GM18505 (cell line): ENCODE measurements around the gene LYPD3.

Source experiments
- ATAC-seq: cut with Tn5 transposase; IDR thresholded peaks from one replicate; pipeline ENCODE4 v1.9.1; 2021; ENCODE audit not compliant: unreplicated experiment
- POLR2A ChIP-seq: IDR thresholded peaks from 4 replicates; pipeline ENCODE4 v1.6.1; 2011; ENCODE audit warnings: borderline replicate concordance; ENCODE audit not compliant: insufficient read depth, insufficient read length; ENCODE audit errors: extremely low read depth

Gene LYPD3

DNA sequence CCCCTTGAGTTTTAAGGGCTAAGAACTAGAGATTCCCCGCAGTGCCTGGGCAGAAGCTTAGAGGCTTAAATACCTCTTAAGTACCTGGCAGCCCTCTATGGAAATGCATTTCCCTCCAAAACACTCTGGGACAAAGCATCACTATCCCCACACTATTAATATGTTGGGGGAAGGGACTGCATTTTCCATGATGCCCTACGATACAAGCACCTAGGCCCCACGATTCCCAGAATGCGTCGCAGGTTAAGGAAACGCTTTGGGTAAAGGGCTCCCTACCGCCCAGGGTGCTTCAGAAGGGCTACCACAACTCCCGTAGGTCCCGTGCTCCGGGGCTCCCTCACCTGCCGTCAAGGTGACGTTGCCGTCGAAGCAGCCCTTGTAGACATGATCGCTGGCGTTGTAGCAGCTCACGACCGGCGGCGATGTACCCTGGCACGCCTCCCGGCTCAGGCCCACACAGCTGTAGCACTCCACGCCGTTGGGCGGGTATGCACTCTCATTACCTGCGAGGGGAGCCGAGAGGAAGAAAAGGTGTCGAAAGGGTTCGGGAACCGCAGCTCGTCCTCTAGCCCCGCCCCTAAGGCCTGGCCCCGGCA is 2.5 kb downstream of the LYPD3 start:
- no peak for TF ChIP-seq POLR2A
- ATAC-seq, result no peak

GRCh38 chr19:43462383-43462782 is 3.0 kb downstream of the LYPD3 start:
- no peak for TF ChIP-seq POLR2A
- ATAC-seq, result no peak

DNA sequence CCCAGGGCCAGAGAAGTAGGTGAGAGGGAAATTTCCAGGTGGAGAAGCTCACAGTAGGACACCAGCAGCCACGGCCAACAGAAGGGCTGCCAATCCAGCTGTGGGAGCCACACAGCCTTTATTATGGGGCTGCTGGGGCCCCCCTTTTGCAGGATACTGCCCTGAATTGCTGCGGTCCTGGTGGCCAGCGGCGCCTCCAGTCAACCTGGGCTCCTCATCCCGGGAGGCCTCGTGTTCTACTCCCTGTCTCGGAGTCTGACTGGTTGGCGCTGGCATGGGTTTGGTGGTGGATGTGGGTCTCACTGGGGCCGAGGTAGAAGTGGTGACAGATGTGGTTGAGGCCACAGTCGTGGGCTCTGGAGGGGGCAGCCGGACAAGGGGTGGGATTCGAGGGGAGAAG is 4.1 kb downstream of the LYPD3 start:
- no peak for ATAC-seq
- no peak for TF ChIP-seq POLR2A

GRCh38 chr19:43460362-43461016 is 4.9 kb downstream of the LYPD3 start:
- ATAC-seq, result no peak
- TF ChIP-seq POLR2A, result no peak

DNA sequence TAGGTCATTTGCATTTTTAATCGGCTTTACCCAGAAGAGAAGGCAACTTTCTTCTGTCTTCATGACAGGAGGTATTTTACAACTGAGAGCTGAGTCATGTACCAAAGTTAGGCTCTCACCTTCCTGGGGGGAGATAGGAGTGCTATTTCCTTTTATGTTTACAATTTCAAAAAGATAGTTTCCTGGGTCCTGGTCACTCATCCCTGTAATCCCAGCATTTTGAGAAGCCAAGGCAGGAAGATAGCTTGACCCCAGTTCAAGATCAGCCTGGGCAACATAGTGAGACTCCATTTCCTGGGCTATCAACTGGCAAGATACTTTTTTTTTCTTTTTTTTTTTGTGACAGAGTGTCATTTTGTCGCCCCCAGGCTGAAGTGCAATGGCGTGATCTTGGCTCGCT is 7.6 kb downstream of the LYPD3 start:
- ATAC-seq, result no peak
- TF ChIP-seq POLR2A, result no peak

- no peak for ATAC-seq
- no peak for TF ChIP-seq POLR2A
Measured at GRCh38 chr19:43455321-43456113, 9.9 kb downstream of the LYPD3 start.

GRCh38 chr19:43454031-43454430 is 11.4 kb downstream of the LYPD3 start:
- ATAC-seq, result no peak
- TF ChIP-seq POLR2A, result no peak

DNA sequence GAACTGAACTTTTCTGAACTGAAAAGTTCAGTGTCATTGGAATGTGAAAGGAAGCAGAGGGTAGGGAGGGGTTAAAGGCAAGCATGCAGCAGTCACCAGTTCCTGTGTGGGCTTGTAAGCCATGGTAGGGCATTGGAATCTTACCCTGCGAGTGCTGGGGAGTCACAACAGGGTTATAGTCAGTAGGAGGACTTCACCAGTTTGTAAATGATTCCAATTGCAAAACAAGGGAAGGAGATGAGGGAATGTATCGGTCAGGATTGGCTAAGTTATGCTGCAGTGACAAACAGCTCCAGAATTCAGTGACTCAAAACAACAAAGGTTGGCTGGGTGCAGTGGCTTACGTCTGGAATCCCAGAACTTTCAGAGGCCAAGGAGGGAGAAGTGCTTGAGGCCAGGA is 12.8 kb downstream of the LYPD3 start:
- ATAC-seq, result no peak
- no peak for TF ChIP-seq POLR2A

DNA sequence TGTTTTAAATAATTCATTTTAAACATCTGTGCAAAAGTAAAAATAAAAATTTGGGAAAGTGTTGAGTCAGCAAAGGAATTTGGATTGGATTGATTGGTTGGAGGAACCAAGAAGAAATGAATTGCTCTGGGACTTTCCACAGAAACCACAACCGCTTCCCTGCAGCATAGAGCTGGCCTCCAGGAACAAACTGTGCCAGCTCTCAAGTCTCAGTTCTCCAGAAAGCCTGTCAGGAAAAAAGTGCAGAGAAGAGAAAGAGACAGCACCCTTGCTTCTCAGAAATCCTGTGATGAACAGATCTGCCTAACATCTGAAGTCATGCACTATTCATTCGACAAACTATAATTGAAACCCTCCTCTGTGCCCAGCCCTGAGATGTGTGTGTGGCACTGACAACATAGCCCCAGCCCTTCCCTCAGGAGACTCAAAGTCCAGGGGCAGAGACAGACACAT is 14.8 kb downstream of the LYPD3 start:
- TF ChIP-seq POLR2A, result no peak

DNA sequence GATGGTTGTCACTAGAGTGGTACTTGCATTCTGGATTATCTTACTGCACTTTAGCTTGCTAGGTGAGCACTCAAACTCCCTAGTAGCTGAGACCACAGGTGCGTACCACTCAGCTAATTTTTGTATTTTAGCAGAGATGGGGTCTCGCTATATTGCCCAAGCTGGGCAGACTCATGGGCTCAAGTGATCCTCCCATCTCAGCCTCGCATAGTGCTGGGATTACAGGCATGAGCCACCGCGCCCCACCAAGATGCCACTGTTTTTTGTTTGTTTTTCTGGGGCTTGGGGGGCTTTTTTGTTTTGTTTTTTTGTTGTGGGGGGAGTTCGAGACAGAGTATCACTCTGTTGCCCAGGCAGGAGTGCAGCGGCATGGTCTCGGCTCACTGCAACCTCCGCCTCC is 17.8 kb downstream of the LYPD3 start:
- TF ChIP-seq POLR2A, result no peak
- ATAC-seq, result no peak

More for the DNA sequence above, 14.8 kb downstream of the LYPD3 start:
- ATAC-seq, result no peak

DNA sequence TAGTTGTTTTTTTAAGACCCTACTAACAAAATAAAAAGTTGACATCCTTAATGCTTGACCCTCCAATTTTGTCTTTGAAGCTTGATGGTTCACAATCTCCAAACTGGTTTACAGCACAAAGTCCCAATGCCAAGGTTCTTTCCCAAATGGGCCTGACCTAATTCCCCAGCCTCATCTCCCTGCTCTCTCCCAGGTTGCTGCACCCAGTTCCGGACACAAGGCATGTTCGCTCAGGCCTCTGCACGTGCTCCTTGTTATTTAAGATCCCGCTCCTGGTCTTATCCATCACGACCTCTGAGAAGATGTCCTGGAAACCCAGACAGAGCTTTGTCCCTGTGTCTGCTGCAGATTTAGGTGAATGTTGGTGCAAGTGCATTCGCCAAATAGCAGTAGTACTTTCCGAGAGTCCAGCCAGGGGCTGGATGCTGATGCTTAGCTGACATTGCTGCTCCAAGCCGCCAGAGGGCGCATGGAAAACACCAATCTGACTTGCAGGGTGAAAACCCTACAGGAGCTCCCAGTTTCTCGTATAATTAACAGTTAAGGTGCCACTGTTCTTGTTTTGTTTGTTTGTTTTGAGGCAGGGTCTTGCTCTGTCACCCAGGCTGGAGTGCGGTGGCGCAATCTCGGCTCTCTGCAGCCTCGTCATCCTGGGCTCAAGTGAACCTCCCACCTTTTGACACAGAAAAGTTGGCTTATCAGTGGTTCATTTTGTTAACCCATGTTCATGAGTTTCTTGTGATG is 18.5 kb downstream of the LYPD3 start:
- TF ChIP-seq POLR2A, result no peak
- ATAC-seq, result no peak

GRCh38 chr19:43445426-43445825 is 20.0 kb downstream of the LYPD3 start:
- no peak for TF ChIP-seq POLR2A
- ATAC-seq, result no peak
